Mucosa of rectum (tissue), 2 donors: ENCODE results near the gene FBLN7.

ENCODE experiments used
- H3K27ac ChIP-seq, 2 donors: one replicate each; pipeline ENCODE4 v1.7.0; 2013; ENCODE audit warnings: inconsistent platforms in 2 of 2, low read depth in 2 of 2, low read length in 2 of 2
- H3K27me3 ChIP-seq, 2 donors: one replicate each; pipeline ENCODE4 v1.7.0; 2013; ENCODE audit warnings: low read length in 2 of 2; ENCODE audit not compliant: control insufficient read depth in 2 of 2, insufficient read depth in 2 of 2
- H3K36me3 ChIP-seq, 2 donors: one replicate each; pipeline ENCODE4 v1.7.0; 2013; ENCODE audit warnings: low read length in 2 of 2; ENCODE audit not compliant: control insufficient read depth in 2 of 2, insufficient read depth in 2 of 2
- H3K4me1 ChIP-seq, 2 donors: one replicate each; pipeline ENCODE4 v1.7.0; 2013; ENCODE audit warnings: low read length in 2 of 2, mild to moderate bottlenecking in 1 of 2; ENCODE audit not compliant: control insufficient read depth in 2 of 2, insufficient read depth in 2 of 2
- H3K4me3 ChIP-seq, 2 donors: one replicate each; pipeline ENCODE4 v1.7.0; 2013; ENCODE audit warnings: low read length in 2 of 2
- H3K9ac ChIP-seq, 2 donors: one replicate each; pipeline ENCODE4 v1.7.0; 2013; ENCODE audit warnings: low read length in 2 of 2, low read depth in 1 of 2, mild to moderate bottlenecking in 1 of 2
- H3K9me3 ChIP-seq, 2 donors: one replicate each; pipeline ENCODE4 v1.7.0; 2013; ENCODE audit warnings: low read length in 2 of 2; ENCODE audit not compliant: control insufficient read depth in 2 of 2
- donor health status: healthy.
- donor health status: Normal muscosa, but diverticular disease.

The FBLN7 gene

DNA sequence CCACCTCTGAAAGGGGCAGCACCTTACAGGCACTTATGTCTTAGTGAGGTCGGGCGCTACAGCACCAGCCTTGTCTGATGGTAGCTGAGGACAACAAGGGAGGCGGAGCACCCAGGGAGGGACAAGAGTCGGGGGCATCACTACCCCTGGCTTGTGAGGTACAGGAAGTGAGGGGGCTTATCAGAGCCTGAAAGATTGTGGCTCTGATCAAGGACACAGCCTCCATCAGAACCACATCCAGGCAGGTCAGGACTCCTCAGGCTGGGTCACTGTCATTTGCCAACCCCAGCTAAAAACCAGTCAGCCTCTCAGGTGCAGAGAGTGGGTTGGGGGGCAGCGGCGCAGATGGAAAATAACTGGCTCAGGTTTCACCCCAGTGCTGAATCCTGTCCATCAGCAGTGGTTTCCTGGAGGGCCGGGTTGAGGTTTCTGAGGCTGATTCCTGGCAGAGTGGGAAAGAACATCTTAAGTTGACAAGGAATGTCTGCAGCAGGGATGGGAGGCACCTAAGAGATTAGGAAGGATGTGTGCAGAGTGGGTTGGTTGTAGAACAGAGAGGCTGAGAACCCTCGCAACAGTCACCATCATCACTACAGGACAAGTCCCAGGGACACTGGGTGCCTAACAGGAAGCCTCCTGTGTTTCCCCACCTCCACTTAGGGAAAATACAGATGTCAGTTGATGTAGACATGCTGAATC is 45.3 kb downstream of the FBLN7 start:
- H3K27ac ChIP-seq: no peak overlapping the region
- no peak overlapping the region for H3K9ac ChIP-seq
- H3K4me1 ChIP-seq: peaks cover 0 to 4% of the 10 kb centered on the region in 2 donors
- peaks cover 4 to 7% of the 10 kb centered on the region in 2 donors for H3K27me3 ChIP-seq
- no peaks in the 10 kb centered on the region for H3K36me3 ChIP-seq
- H3K9me3 ChIP-seq: no peaks in the 10 kb centered on the region
- no peak overlapping the region for H3K4me3 ChIP-seq

DNA sequence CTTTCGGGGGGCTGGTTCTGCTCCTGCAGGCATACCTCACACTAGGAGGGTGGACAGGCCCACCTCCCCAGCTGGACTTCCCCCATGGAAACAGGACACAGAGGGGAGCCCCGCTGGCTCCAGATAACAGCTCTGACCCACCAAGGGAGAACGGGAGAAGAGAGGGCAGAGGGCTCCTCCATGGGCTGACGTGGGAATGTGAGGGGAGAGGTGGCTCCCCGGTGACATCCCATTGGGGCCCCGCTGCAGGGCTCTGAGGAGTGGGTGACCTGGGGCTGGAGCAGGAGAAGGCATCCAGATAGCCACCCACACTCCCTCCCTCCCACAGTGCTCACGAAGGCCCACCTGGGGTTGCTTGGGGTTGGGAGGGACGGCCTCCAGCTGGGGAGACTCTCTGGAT is 45.9 kb downstream of the FBLN7 start:
- peaks cover 0 to 4% of the 10 kb centered on the region in 2 donors for H3K4me1 ChIP-seq
- H3K36me3 ChIP-seq: no peaks in the 10 kb centered on the region
- H3K9me3 ChIP-seq: no peaks in the 10 kb centered on the region
- peaks cover 4 to 7% of the 10 kb centered on the region in 2 donors for H3K27me3 ChIP-seq
- H3K4me3 ChIP-seq: no peak overlapping the region
- H3K9ac ChIP-seq: no peak overlapping the region
- no peak overlapping the region for H3K27ac ChIP-seq

DNA sequence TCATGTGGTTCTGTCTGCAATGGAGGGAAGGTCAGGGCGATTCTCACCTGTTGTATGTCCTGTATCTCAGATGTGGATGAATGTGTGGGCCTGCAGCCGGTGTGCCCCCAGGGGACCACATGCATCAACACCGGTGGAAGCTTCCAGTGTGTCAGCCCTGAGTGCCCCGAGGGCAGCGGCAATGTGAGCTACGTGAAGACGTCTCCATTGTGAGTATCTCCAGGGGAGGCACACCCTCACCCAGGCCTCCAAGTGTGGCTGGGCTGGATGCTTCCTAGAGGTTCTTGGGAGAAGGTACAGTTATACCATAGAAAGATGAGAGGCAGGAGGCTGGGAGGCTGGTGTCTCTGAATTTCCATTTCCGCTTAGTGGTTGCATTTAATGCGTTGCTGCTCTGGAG is 46.9 kb downstream of the FBLN7 start:
- no peaks in the 10 kb centered on the region for H3K9me3 ChIP-seq
- peaks cover 0 to 4% of the 10 kb centered on the region in 2 donors for H3K4me1 ChIP-seq
- no peak overlapping the region for H3K27ac ChIP-seq
- H3K27me3 ChIP-seq: peaks cover 4 to 7% of the 10 kb centered on the region in 2 donors
- H3K9ac ChIP-seq: no peak overlapping the region
- no peak overlapping the region for H3K4me3 ChIP-seq
- H3K36me3 ChIP-seq: no peaks in the 10 kb centered on the region

DNA sequence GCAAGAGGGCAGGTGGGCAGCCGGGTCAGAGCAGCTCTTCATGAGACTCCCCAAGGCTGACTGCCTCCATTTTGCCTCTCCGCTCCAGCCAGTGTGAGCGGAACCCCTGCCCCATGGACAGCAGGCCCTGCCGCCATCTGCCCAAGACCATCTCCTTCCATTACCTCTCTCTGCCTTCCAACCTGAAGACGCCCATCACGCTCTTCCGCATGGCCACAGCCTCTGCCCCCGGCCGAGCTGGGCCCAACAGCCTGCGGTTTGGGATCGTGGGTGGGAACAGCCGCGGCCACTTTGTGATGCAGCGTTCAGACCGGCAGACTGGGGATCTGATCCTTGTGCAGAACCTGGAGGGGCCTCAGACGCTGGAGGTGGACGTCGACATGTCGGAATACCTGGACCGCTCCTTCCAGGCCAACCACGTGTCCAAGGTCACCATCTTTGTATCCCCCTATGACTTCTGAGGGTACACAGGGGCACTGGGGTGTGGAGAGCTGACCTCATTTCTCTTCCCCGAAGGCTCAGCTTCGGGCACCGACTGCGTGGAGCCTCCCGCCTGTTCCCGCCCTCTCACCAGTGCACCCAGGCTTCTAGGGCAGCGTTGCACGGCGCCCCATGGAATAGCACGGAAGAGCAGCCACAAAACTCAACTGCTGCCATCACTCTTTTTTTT is 49.0 kb downstream of the FBLN7 start:
- Histone ChIP-seq H3K9ac (no peak overlapping the region), H3K27ac (peak overlapping the region in 1 of 2 donors; percentile 41)

DNA sequence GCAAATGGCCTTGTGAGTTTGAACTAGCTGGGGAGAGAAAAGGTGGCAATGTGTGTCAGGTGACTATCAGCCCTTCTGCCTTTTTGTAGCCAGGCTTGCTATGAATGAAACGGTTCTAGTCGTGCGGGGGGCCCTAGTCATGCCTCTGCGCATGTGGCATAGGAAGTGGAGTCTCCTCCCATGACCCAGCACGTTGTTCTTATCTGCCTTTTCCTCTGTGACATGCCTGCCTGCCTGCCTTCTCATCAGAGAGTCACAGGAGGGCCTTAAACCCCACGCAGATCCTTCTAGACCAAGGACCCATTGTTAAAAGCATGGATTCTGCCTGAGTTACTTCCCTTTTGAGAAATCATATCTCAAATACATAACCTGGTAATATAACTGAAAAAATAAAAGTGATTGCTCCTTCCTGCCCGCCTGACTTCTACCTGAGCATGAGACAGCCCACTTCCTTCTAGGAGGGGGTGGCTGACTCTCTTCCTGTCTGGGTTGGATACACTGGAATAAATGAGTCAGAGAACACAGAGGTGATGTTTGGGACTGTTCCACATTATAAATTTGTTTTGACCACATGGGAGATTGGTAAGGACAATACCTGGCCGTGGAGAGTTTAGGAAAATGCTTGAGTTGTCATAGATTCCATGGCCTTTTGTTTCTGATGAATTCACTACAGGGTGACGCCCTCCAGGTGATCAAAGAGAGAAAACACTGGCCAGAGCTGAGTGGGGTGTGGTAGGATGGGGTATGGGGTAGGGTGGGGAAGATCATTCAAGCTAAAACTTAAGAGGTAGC is 49.8 kb downstream of the FBLN7 start:
- Histone ChIP-seq H3K9me3 (no peaks in the 10 kb centered on the region), H3K4me1 (peaks cover 0 to 4% of the 10 kb centered on the region in 2 donors), H3K27me3 (no peaks in the 10 kb centered on the region), H3K9ac (no peak overlapping the region), H3K27ac (peak overlapping the region; percentile 41 to 46), H3K36me3 (no peaks in the 10 kb centered on the region), H3K4me3 (no peak overlapping the region)

More for the DNA sequence above, 49.0 kb downstream of the FBLN7 start:
- H3K27me3 ChIP-seq: peaks cover 0 to 1% of the 10 kb centered on the region in 2 donors
- H3K36me3 ChIP-seq: no peaks in the 10 kb centered on the region
- no peak overlapping the region for H3K4me3 ChIP-seq
- H3K4me1 ChIP-seq: peaks cover 0 to 4% of the 10 kb centered on the region in 2 donors
- no peaks in the 10 kb centered on the region for H3K9me3 ChIP-seq

DNA sequence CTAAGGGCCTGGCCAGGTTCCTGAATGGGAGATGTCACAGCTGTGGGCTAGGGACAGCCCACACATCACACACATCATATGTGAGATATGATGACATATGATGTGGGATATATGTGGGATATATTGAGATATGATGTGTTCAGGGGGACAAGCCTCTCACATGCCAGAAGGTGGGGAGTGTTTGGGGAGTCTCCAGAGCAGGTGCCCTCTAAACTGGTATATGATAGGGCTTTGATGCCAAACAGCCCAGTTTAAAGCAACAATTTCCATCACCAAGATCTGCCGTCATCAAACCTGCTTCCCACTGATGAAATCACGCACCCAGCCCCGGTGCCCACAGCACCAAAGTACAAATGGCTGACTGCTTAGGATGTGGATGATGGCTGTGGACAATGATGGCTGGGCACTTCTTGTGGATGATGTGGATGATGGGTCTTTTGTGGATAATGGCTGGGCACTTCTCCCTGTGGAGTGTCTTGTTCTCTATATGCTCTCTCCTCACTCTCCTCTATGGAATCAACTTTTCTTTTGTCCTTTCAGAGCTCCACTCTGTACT is 50.9 kb downstream of the FBLN7 start:
- H3K36me3 ChIP-seq: no peaks in the 10 kb centered on the region
- H3K9me3 ChIP-seq: no peaks in the 10 kb centered on the region
- H3K4me1 ChIP-seq: peaks cover 0 to 4% of the 10 kb centered on the region in 2 donors
- no peaks in the 10 kb centered on the region for H3K27me3 ChIP-seq
- H3K9ac ChIP-seq: no peak overlapping the region
- no peak overlapping the region for H3K4me3 ChIP-seq
- peak overlapping the region; percentile 20 to 43 for H3K27ac ChIP-seq

DNA sequence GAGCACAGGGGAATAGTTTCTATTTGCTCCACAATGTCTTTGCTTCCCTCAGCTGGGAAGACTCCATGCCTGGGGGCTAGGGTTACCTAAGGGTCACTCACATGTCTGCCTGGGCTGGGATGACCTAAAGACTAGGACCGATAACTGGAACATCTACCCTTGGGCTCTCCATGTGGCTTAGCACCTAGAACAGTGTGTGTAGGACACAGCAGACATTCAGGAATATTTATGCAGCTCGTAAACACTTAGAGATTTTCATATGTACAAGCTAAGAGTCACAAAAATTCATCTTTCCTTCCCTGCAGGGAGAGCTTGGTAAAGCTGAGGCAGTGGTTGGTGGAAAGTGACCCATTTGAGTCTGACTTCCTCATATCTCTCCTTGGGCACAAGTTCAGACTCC is 55.8 kb downstream of the FBLN7 start:
- H3K4me3 ChIP-seq: no peak overlapping the region
- no peaks in the 10 kb centered on the region for H3K9me3 ChIP-seq
- no peak overlapping the region for H3K9ac ChIP-seq
- no peak overlapping the region for H3K27ac ChIP-seq
- H3K27me3 ChIP-seq: no peaks in the 10 kb centered on the region
- no peaks in the 10 kb centered on the region for H3K36me3 ChIP-seq
- no peaks in the 10 kb centered on the region for H3K4me1 ChIP-seq

DNA sequence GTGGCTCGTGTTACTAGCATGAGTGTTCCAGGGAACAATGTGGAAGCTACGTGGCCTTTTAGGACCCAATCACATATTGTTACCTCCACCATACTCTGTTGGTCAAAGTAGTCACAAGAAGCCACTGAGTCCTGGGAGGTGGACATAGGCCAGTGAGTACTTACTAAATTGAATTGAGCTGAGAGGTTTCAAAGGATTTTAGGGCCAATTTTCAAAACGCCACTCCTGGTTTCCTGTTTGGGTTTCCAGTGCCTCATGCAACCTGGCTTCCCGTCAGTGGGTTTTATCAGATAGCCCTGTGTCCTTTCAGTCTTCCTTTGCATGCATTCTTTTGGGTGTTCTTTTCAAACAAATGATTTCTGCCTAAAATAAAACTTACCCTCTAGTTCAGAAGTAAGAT is 56.3 kb downstream of the FBLN7 start:
- H3K9ac ChIP-seq: no peak overlapping the region
- no peak overlapping the region for H3K27ac ChIP-seq
- H3K27me3 ChIP-seq: no peaks in the 10 kb centered on the region
- H3K4me3 ChIP-seq: no peak overlapping the region
- no peaks in the 10 kb centered on the region for H3K9me3 ChIP-seq
- no peaks in the 10 kb centered on the region for H3K4me1 ChIP-seq
- H3K36me3 ChIP-seq: no peaks in the 10 kb centered on the region

DNA sequence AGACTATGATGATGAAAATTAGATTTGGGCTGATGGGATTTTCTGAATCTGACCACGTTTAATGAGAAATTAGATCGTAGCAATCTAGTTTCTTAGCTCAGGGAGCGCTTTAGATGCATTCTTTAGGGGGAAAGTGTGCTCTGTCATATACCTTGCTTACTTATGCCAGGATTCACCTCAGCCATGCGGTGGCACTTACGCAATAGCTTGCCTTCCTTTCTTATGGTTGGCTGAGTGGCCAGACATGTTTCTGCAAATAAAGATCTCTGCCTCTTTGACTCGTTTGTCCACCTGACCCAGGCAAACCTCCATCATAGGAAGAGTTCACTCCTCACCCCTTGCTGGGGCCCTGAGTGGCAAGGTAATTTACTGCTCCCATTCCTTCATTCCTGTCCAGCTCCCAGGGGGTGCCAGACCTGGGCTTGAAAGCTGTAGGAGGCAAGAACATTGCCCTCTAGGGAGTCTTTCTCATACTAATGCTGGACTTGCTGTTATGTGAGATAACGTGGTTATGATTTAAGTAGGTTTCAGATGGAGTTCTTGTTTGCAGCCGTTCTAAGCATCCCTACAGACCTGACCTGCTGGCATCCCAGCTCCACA is 57.1 kb downstream of the FBLN7 start:
- Histone ChIP-seq H3K9me3 (no peaks in the 10 kb centered on the region), H3K4me1 (no peaks in the 10 kb centered on the region), H3K27me3 (no peaks in the 10 kb centered on the region), H3K27ac (no peak overlapping the region), H3K9ac (no peak overlapping the region), H3K36me3 (no peaks in the 10 kb centered on the region), H3K4me3 (no peak overlapping the region)
